HG02798 (cell line): ENCODE results near the gene ZNF329.
A peak's percentile ranks its signal among the peaks of the same experiment; 100 is the strongest.
"Not testable (repeated sequence)": the region's sequence is repeated elsewhere in the genome, so short reads cannot be mapped to it uniquely, and the experiment has no call there.

Source experiments
- ATAC-seq: cut with Tn5 transposase; IDR thresholded peaks from one replicate; pipeline ENCODE4 v1.9.1; 2021; ENCODE audit warnings: mild to moderate bottlenecking; ENCODE audit not compliant: unreplicated experiment, poor library complexity

The ZNF329 gene

DNA sequence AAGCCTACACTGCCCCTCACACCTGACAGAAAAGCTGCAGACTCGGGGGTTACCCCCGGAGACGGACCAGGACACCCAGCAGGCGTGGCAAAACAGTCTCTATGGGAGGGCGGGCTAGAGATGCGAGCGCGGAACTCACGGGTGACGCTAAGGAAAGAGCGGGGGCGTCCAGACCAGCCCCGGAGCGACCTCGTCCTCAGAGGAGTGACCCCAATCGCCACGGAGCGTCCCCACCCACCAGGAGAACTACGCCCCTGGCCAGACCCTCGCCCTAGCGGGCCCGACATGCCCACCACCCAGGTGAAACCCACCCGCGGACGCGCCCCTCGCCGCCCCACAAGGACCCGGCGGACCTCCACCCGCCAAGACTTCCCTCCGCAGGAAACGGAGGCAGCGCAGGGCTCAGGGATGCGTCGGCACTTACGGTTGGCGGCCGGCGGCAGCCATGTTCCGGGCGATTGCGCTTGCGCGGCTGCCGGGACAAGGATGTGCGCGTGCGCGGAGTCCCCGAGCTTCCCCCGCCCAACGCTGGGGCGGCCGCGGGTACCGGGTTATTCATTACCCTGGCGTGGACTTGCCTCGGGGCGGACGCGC lies at the start of gene ZNF329:
Gene ZNF329, minus strand, starts transcription at position 462 of the 594 bp plus-strand sequence. CDS start 21,286 bp downstream, outside the sequence.
- peak; percentile 70 for ATAC-seq

GRCh38 chr19:58196901-58197616 lies 46.5 kb upstream of the ZNF329 start:
- ATAC-seq: no peak

DNA sequence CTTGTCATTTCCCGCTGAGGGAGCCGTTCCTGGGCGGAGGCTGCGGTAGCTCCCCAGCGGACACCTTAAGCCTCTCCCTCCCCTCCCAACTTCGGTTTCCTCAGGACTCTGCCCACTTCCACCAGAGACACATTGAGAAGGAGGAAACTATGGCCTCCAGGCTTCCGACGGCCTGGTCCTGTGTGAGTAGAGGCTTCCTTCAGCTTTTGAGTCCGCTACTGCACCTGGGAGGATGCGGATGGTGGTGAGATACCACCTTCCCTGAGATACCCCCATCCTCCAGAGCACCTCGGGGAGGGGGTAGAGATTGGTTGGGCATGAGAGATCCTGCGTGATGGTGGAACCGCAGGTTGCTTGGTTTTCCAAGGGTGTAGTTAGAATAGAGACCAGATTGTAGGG lies 33.2 kb upstream of the ZNF329 start:
- ATAC-seq: no peak

- peak; percentile 90 for ATAC-seq
These were observed 32.6 kb upstream of the ZNF329 start, which contains the start of gene ZNF274 for GRCh38 chr19:58182989-58183816. Gene ZNF274, plus strand, starts transcription at chr19:58183061. Its CDS starts 905 bp downstream, at chr19:58183966.

- no peak for ATAC-seq
These were observed 32.0 kb upstream of the ZNF329 start for GRCh38 chr19:58182577-58182988.

DNA sequence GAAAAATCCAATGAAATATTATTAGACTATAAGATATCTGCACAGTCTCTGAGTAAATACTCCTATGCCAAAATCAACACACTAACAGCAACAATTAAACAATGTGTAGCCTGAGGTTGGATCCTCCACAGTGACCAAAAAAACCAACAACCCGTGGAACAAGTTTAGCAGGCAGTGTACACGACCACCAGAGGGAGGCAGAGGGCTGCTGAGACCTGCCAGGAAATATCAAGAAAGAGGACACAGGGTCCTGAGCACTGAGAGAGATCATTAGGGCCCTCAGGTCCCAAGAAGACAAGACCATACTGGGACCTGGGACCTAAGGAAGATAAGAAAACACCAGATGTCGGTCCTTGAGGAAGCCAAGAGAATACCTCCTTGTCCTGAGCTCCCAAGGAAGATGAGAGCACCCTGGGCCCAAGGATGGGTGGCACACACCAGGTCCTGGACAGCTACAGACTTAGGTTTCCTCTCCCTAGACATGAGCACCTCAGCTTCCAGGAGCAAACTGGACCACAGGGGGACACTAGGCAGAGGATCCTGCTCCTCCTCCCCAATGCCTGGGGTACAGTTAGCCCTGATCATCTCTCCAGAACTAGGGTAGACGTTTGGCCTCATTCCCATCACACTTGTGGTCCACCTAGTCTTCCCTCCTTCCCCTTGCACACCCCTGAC lies 31.4 kb upstream of the ZNF329 start:
- no peak for ATAC-seq

- no peak for ATAC-seq
These were observed 20.3 kb upstream of the ZNF329 start for GRCh38 chr19:58170860-58171259.

DNA sequence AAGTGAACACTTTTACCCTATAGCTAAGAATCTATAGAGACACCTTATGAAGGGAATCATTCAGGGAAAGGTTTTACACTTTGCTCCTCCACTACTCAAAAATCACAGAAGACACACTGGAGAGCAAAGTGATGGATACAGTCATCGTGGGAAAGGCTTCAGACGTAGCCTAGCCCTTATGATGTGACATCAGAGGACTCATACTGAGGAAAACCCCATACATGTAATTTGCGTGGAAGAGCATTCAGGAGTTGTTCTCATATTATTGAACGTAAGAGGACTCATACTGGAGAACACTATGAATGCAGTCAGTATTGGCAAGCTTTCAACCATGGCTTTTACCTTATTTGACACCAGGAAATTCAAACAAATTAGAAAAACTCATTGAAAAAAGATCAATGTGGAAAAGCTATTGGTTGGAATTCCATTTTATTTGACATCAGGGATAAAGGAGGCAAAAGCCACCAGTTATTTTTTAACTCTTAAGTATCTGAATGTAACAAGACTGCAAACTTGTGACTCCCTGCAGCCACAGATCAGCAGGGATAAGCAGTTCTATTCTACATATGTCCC lies 16.2 kb upstream of the ZNF329 start:
- ATAC-seq: no peak

- no peak for ATAC-seq
These were observed 15.7 kb upstream of the ZNF329 start for GRCh38 chr19:58166268-58166667.

DNA sequence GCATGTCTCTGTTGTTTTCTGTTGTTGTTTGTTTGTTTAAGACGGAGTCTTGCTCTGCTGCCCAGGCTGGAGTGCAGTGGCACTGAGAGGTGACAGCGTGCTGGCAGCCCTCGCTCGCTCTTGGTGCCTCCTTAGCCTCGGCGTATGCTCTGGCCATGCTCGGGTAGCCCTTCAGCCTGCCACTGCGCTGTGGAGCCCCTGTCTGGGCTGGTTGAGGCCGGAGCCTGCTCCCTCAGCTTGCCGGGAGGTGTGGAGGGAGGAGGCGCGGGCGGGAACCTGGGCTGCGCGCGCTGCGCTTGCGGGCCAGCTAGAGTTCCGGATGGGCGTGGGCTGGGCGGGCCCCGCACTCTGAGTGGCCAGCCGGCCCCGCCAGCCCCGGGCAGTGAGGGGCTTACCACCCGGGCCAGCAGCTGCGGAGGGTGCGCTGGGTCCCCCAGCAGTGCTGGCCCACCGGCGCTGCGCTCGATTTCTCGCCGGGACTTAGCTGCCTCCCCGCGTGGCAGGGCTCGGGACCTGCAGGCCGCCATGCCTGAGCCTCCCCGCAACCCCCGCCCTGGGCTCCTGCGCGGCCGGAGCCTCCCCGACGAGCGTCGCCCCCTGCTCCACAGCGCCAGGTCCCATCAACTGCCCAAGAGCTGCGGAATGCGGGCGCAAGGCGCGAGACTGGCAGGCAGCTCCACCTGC lies 6.6 kb upstream of the ZNF329 start:
- no peak for ATAC-seq

- ATAC-seq: peak; percentile 88
These were observed 4.4 kb upstream of the ZNF329 start for GRCh38 chr19:58154679-58155648.

DNA sequence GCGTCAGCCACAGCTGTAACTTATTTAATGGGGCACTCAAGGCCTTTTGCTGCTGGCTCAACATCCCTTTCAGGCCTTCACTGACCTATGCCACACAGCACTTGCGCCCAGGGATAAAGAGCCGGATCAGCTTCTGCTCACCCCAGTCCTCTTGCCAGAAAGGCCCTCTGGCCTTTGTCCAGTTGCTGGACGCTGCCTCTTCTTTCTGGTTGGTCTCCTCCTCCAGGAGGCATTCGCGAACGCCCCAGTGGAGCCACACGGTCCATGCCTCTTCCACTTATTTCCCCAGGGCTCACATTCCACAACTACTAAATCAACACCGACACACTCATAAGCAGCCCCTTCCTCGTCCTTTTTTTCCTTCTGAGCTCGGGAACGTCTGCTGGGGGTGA lies 3.7 kb upstream of the ZNF329 start:
- ATAC-seq: no peak

DNA sequence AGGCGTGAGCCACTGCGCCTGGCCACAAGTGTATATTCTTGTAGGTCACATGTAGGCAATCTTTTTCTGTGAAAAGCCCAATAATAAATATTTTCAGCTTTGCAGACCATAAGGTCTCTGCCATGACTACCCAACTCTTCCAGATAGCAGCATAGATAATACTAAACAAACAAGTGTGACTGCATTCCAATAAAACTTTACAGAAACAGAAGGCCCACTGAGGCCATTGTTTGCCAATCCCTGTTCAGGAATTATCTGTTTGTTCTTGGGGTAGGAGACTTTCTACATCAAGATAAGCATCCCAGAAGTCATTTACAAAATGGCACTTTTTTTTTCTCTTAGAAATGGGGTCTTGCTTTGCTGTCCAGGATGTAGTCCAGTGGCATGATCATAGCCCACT lies 2.8 kb upstream of the ZNF329 start:
- no peak for ATAC-seq

- not testable (repeated sequence) for ATAC-seq
These were observed 3.1 kb downstream of the ZNF329 start for GRCh38 chr19:58147475-58147874.

GRCh38 chr19:58145849-58146248 lies 4.7 kb downstream of the ZNF329 start:
- no peak for ATAC-seq

DNA sequence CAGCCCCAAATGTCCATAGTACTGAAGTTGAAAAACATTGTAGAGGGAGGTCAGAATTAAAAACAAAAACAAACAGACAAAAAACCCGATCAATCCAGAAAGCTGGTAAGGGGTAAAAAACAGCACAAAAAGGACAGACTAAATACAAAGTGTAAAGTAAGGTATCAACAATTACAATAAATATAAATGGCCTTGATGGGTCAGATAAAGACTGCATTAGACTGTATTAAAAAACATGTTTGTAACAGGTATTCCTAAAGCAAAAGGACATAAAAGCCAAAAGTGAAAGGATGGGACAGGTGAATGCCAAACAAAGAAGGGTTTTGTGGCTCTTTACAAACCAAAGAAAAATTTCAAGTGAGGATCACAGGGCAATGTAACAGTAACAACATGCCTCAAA lies 16.3 kb downstream of the ZNF329 start:
- ATAC-seq: no peak

- no peak for ATAC-seq
These were observed 21.3 kb downstream of the ZNF329 start for GRCh38 chr19:58129284-58129683.

GRCh38 chr19:58128041-58128685 lies 22.4 kb downstream of the ZNF329 start:
- ATAC-seq: no peak
